ENCODE results near the gene DGKH. TPM values are rescaled to one million over a fixed set of nuclear protein-coding genes. Genes with fewer than 3 reads are reported as not detected.

DGKH gene
- total RNA-seq, 1 donor from 2014 or later = 45.1 TPM

GRCh38 chr13:42284068-42284467 lies 235.6 kb downstream of the DGKH start:
- no peak for TF ChIP-seq CTCF (IDR thresholded peaks at IDR 0.05; ENCODE audit: unreplicated experiment)
- H3K36me3 Mint-ChIP-seq (ENCODE audit: low read depth, unreplicated experiment) = no peaks in the 10 kb centered on the region
- no peak for DNase-seq (ENCODE audit: low spot score)
- peaks cover 2% of the 10 kb centered on the region for H3K27me3 Mint-ChIP-seq (ENCODE audit: unreplicated experiment)
- peaks cover 24% of the 10 kb centered on the region for H3K4me1 Mint-ChIP-seq (ENCODE audit: unreplicated experiment)
- no peak overlapping the region for H3K4me3 Mint-ChIP-seq (ENCODE audit: unreplicated experiment)
- H3K27ac Mint-ChIP-seq (ENCODE audit: unreplicated experiment) = peak overlapping the region; percentile 84
- H3K9me3 Mint-ChIP-seq (ENCODE audit: unreplicated experiment) = no peaks in the 10 kb centered on the region

Other genes with a start within 250 kb of the DGKH start
- gene VWA8, start 87.5 kb upstream of the DGKH start, total RNA-seq (ENCODE audit: unreplicated experiment) = 8.2 TPM
- 22.7 TPM for gene AKAP11, start 223.5 kb downstream of the DGKH start, total RNA-seq (ENCODE audit: unreplicated experiment)

All from endothelial cell (in vitro differentiated cells).